Bone marrow (tissue), 2 donors: Measurements from ENCODE around the gene RAB11FIP5.
"Not testable (repeated sequence)": the region's sequence is repeated elsewhere in the genome, so short reads cannot be mapped to it uniquely, and the experiment has no call there.

Experiments used
- DNase-seq, 2 donors: peaks; one replicate each; lab custom pipeline; 2025; lab: John Stamatoyannopoulos, UW

RAB11FIP5 gene

DNA sequence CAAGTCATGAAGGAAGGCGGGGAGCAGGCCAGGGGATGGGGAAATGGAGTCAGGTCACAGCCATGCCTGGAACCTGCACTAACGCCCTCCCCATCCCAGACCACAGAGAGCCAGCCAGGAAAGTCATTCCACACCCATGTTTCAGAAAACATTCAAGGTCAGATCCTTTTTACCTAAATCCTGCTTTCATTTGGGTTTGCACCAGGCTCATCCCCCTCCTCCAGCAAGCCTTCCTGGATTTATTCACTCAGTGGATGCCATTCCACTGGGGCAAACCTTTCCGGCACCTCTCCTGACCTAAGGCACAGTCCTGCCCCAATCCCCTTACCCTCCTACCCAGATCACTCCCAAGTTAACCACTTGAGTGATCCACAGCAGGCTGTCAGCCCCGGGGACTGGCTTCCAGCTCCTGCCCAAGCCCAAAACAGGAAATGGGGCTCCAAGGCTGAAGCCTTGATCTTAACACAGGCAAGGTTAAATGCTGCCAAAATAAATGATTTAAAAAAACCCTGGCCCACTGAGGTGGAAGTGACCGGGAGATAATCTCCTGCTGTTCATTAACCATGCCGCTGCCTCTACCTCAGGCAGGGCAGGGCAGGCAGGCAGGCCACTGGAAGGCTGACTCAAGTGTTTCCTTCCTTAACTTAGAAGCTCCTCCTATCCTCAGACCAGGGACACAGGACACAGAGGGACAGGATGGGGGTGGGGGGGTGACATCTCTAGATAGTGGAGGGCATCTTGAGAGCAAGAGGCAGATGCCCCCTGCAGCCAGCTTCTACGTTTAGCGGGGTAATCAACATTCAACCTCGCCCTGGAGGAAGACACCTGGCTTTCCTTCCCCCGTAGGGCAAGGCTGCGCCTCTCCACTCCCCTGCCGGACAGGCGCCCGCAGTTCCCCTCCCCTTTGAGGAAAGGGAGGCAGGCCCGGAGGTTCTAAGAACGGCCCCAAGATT is 1.4 kb downstream of the RAB11FIP5 start:
- no peak for DNase-seq

DNA sequence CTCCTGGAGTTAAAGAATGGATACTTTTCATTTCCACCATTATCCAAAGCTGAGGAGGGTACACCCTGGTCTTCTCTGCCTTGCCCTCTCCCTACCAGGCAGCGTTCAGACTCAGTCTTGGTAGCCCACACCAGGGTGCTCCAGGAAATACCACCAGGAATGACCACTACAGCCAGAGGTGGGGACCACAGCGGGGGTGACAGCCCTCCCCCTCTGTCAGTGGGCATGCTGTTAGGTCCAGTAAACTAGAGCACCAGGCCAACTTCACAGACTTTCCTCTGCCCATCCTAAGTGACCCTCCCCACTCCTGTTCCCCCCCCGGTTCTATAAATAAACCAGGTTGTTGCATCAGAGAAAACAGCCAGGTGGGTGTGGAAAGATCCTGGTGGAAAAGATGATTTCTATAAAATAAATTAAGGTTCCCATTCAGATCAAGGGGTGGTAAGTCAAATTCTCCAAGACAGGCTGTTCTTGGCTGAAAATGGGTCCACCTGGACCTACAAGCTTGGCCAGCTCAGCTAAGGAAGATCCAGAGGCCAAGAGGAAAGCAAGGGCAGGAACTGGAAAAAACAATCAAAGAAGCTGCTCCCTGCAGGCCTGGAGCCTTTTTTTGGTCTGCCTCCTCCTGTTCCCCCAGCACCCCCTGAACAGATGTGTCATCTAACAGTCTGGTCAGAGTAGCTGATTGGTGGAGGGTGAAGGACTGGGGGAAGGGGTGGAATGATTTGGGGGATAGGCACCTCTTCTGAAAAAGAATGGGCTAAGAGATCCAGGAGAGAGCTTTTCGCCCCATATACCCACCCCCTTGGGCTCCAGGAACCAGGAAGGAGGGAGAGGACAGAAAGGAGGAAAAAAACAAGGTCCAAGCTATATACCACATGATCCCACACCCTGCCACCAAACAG is 2.3 kb downstream of the RAB11FIP5 start:
- DNase-seq: no peak

DNA sequence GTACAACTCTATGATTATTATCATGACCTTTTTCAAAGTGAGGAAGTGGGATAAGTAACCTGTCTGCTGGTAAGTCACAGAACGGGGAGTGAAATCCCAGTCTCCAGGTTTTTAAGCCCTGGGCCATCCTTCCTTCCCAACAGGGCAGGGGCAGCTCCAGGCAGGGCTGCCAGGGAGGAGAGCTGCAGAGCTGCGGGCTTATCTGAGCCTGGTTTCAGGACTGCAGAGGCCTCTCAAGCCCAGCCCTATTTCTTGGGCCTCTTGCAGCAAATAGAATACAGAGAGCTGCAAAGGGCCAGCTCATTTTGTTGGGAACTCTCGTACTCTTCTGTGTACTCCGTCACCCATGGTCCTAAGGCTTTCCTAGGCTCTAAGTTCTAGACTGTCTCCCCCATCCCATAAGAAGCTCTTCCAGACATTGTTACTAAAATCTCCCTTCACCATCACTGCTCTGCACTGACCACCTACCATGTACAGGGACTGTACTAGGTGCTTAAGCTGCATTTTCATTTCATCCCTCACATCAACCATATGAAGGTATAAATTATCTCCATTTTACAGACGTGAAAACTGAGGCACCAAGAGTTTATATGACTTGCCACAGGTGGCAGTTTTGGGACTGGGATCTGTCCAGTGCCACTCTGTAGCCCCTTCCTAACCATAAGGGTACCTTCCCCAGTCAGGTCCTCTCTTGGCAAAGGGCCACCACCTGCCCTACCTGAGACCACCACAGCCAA is 3.1 kb downstream of the RAB11FIP5 start:
- DNase-seq: no peak

DNA sequence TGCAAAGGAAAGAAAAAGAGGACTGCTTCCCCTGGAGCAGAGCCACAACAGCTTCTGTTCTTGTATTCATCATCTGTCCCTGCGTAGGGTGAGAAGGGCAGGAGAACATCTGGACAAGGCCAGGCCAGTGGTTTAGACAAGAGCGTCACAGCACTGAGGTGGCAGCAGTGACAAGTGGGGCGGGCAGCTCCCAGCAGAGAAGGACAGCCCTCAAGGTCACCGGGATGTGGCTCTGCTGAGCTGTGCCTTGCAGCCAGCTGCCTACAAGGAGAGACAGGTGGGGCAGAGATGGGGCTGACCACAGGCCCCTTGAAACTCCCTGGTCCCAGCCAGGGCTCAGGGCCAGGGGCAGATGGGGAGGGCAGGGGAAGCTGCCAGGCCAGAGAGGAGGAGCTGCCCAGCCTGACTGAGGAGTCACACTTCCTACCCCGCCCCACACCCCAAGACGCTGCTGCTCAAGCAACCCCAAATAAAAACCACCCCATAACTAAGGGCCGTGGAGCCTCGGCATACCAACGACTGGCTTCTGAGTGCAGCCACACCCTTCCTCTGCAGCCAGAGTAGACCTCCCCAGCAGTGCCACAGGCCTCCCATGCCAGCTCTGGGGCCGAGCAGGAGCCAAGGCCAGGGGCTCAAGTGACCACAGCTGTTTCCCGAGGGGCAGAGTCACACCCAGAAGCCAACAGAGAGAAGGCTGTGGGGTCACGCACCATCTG is 5.4 kb downstream of the RAB11FIP5 start:
- no peak for DNase-seq

DNA sequence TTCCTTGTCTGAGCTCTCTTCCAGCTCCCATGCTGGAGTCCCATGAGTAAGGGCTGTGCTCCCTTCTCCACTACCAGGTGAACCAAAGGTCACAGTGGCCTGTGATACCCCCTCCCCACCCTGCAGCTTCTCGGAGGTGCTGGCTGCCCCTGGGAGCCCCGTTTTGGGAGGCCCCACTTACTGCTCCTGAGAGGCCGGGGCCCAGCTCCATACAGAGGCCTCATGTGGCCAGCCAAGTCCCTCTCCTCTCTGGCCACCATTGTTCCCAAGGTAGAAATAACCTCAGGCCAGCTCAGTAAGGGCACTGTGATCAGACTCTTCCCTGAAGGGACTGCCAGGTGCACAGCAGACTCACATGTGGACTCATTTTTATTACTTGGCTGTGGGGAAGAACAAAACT is 6.0 kb downstream of the RAB11FIP5 start:
- DNase-seq: no peak

DNA sequence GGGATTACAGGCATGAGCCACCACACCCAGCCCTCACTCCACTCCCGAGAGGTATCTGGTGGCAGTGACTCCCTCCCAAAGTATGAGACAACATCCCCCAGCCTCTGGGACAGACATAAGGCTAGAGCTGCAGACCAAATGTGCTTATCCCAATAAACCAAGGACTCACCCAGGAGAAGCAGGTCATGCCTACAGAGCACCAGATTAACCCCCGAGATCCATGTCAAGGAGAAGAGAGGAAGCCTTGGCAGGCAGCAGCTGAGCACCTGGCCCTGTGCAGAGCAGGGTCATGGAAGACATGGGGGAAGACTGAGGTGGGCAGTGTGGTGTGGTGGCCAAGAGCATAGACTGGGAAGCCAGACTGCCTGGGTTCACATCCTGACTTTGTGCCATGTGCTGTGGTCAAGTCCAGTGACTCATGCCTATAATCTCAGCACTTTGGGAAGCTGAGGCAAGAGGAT is 7.2 kb downstream of the RAB11FIP5 start:
- no peak for DNase-seq

DNA sequence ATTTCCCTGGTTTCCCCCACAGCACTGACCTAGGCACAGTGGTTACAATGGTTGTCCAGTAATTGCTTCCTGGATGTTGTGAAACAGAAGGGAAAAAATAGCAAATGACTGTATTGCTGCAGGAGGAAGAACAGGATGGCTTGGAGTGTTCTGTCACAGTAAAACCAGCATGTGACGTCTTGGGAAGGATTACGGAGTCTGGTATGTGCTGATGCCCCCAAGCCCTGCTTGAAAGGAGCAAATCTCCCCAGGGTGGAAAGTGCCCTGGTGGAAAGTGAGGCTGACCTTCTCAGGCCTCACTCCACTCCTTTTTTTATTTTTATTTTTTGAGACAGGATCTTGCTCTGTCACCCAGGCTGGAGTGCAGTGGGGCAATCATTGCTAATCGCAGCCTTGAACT is 7.8 kb downstream of the RAB11FIP5 start:
- no peak for DNase-seq

DNA sequence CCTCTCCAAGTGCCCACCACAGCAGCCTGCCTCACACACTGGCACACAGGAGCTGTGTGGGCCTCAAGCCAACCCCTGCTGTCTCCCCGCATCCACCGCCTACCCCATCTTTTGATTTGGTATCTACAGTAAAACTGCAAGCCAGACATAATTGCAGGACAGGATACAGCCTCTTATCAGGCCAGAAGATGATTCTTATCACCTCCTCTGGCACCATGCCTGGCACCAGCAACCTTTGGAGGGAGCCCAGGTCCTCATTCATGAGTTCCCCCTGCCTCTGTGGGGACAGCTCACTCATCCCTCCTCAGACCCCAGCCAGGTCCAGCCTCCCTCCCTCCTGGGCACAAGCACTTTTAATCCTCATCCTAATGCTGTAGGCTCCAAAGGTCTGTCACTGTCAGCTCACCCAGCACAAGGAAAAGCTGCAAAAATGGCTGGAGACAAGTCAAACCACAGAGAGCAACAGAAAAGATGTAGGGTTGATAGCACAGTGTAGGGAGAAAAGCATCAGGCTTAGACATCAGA is 9.7 kb downstream of the RAB11FIP5 start:
- DNase-seq: no peak

DNA sequence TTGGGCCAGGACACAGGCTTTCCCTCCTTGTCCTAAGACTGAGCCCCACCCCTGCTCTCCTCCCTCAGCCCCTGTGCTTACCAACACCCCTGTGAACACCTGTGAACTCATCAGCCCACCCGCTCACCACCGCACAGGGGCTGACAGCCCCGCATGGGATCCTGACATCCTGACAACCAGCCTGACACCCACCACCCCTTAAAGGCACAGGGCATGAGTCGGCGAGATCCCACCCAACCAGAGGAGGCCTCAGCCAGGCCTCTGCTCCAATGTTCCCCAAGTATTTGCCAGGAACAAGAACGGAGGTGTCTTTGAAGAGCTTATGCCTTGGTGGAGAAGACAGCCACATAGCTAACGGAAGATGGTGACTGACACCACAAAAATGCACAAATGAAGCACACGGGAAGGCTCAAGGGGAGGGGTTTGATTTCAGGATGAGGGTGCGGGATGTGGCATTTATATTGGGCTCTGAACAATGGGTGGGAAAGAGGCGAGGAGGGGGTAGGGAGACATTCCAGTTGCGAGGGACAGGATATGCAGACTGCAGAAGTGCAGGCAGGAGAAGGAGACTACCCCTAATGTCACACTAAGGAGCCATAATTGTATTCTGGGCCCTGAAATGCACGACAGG is 11.0 kb downstream of the RAB11FIP5 start:
- DNase-seq: no peak

DNA sequence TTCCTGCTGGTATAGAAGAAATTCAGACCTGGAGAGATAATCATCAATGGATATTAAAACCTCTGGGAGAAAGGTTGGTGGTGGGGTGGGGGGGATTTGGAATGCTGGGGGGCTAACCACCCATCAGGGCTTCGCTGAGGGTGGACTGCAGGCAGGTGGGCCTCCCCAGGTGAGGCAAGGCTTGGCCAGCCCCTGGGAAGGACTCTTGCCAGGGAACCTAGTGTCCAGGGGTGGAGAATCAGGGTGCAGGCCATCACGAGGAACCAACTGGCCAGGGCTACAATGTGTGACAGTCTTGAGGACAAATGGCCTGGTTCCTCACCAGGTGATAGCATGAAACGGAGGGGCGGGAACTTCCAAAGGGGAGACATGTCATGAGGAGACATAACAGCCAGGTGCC is 11.8 kb downstream of the RAB11FIP5 start:
- DNase-seq: no peak

DNA sequence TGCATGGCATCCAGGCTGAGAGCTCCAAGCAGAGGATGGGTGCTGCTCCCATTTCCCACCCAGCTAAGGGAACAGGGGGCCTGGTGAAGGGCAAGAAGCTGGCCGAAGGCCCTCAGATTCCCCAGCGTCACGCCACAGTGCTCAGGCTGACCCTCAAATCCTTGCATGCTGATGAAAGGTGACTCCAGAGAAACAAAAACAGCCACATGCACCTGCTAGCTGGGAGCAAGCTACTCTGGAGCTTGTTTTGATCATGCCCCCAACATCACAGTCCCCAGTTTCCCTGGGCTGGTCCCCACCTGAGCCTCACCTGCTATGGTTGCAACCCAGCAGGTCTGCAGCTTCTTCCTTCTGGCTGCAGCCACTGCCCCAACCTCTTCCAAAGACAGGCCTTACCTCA is 13.3 kb downstream of the RAB11FIP5 start:
- no peak for DNase-seq

DNA sequence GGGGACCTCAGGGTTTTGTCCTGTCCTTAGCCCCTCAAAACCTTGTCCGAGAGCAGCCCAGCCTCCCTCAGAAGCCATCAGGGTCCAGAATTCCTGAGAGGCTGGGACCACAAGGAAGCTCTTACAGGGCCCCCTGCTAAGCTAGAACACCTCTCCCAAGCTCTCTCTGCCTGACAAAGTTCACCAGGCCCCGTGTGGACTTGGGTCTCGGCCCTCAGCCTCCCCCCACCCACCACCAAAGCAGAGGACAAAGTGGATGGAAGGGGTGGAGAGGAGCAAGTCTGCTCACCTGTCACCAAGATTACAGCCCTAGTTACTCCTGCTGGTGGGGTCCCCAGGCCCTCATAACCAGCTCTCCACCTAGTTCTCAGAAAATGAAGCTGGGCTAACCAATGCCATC is 16.8 kb downstream of the RAB11FIP5 start:
- no peak for DNase-seq

DNA sequence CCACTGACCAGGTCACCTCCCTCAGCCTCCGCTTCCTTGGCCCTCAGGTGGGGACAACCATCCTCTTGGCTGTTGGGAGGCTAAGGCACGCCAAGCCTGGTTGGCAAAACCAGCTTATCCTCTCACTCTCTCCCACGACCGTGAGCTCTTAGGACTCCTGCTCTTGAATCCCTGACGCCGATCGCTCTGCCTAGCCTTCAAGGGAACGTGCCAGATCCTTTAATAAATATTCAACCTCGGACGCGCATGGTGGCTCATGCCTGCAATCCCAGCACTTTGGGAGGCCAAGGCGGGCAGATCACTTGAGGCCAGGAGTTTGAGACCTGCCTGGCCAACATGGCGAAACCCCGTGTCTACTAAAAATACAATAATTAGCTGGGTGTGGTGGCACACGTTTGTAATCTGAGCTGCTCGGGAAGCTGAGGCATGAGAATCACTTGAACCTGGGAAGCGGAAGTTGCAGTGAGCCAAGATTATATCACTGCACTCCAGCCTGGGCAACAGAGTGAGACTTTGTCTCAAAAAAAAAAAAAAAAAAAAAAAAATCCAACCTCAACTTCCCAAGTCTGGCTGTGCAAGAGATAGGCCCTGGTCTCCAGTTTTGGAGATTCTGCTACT is 19.0 kb downstream of the RAB11FIP5 start:
- DNase-seq: not testable (repeated sequence)

DNA sequence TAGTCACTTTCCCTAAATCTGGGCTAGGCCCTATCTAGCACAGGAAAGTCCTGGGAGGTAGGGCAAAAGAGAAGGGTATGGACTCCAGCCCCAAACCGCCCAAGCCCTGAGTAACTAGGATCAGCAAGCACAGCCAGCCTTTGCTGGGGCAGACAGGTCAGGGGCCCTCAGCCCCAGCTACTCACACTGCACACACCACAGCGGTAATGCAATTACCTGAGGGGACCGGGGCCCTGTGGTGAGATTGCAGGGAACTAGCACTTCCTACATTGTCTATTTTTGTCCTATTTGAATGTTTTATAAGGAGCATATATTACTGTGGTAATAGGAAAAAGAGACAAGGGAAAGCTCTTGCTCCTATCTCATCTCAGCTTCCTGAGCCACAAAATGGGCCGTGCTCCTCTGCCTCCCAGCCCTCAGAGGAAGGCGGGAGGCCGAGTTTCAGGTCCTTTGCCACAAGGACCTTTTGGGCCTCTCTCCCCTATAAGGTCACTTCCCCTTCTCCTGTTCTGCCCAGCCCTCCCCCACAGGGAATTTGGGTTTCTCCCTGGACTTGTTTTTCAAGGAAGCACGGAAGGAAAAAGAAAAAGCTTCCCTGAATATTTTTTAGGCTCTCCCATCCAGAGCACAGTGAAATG is 20.5 kb downstream of the RAB11FIP5 start:
- no peak for DNase-seq

DNA sequence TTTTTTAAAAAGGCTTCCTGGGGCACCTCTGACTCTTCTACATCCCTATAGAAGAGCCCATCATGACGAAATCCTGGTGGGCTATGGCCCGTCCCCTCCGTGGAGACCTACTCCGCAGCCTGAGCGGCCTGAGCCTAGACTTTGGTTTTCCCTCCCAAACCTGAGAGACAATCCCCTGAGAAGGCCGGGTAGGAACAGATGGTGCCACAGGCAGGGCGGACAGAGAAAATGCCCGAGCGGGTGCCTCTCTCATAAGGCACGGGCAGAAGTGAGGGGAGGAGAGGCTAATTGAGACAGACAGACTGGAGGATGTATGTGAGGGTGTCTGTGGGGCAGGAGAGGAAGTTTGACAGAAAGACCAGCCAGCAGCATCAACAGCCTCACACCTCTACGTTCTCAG is 21.1 kb downstream of the RAB11FIP5 start:
- no peak for DNase-seq

DNA sequence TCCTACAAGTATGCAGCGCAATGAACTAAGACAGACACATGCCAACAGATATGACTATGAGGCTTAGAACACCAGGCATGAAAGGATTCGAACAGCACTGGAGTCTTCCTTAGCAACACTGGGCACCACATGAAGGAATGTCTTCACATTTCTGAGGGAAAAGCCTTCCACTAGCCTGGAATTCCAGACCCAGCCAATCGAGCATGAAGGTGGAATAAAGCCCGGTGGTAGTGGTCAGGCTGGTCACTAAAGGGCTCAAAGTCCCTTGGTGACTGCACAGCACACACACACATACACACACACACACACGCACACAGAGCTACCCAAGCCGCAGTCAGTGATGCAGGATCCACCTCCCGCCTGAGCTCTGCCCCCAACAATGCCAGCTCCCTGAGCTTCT is 21.6 kb downstream of the RAB11FIP5 start:
- DNase-seq: no peak

DNA sequence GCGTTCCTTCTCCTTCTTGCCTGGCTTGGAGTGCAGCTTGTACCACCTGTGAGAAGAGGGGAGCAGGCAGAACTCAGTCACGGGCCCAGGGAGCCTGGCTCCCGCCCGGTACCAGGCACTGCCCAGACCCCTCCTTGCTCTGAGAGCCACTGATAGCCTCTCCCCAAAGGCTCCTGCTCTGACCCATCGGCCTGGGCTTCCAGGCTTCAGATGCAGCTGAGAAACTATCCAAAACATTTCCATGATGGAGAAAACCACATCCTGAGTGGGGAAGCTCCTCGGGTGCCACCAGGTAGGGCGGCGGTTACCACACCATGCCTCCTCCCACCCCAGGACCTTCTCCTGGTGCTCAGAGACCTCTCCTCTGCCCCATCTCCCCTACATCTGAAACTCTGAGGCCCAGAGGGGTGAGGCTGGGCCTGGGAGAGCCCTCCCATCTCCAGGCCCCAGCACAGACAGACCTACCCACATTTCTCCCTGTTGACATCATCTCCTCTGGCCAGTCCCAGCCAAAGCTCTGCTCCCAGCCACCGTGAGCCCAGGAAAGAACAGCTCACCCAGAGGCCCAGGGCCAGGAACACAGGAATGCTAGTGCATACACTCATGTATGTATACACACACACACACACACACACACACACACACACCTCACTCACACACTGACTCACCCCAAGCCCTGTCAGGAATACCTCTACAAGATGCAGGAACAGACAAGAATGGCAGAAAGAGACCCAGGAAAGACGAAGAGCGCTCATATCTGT is 23.3 kb downstream of the RAB11FIP5 start:
- no peak for DNase-seq

DNA sequence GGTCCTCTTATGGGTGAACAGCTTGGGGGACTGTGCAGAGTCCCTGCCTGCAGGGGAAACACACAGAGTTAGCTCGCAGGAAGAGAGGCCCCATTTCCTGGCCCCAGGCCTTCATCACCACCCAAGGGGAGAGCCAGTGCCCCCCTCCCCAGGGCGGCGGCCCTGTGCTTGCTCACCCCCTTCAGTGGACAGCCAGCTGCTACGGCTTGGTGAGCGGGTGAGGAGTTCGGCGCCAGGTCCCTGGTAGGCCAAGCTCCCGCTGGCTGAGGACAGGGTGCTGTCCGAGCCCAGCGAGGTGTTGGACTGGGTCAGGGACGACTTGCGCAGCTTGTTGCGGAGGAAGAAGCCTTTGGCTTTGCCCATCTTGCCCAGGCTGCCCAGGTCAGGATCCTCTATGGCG is 24.0 kb downstream of the RAB11FIP5 start:
- DNase-seq: no peak

DNA sequence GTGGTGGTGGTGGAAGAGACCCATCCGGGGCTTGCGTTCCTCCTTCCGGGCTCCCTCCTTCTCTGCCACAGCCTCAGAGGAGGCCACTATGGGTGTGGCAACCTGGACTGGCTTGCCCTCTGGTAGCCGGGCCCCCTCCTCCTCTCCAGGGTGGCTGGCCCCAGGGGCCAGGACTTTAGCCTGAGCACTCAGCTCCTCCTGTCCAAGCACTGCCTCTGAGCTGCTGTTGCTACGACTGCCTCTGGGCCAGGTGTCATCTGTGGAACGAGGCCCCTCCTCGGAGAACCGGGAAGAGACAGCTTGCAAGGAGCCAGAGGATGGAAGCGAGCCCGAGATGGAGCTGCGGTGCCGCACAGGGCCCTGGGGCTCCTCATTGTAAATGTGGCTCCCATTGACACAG is 24.5 kb downstream of the RAB11FIP5 start:
- DNase-seq: no peak
